ENCODE results near the gene UBE2D4.

GRCh38 chr7:43895847-43896415, 30.3 kb upstream of the UBE2D4 start:
- TF ChIP-seq ETV6 (IDR thresholded peaks at IDR 0.05; ENCODE audit: borderline replicate concordance in 1 of 2, low read depth in 2 of 2, low read length in 1 of 2) = no peak
- TF ChIP-seq ETV6 (CRISPR knock-in tag; IDR thresholded peaks at IDR 0.05; ENCODE audit: borderline replicate concordance) = no peak
- TF ChIP-seq MEF2A (IDR thresholded peaks at IDR 0.05; ENCODE audit: control insufficient read depth, low read depth, low read length) = no peak
- TF ChIP-seq SP2 (IDR thresholded peaks at IDR 0.05; ENCODE audit: extremely low read depth, low read depth, low read length, poor library complexity, severe bottlenecking) = no peak
- TF ChIP-seq, protein P1, sequence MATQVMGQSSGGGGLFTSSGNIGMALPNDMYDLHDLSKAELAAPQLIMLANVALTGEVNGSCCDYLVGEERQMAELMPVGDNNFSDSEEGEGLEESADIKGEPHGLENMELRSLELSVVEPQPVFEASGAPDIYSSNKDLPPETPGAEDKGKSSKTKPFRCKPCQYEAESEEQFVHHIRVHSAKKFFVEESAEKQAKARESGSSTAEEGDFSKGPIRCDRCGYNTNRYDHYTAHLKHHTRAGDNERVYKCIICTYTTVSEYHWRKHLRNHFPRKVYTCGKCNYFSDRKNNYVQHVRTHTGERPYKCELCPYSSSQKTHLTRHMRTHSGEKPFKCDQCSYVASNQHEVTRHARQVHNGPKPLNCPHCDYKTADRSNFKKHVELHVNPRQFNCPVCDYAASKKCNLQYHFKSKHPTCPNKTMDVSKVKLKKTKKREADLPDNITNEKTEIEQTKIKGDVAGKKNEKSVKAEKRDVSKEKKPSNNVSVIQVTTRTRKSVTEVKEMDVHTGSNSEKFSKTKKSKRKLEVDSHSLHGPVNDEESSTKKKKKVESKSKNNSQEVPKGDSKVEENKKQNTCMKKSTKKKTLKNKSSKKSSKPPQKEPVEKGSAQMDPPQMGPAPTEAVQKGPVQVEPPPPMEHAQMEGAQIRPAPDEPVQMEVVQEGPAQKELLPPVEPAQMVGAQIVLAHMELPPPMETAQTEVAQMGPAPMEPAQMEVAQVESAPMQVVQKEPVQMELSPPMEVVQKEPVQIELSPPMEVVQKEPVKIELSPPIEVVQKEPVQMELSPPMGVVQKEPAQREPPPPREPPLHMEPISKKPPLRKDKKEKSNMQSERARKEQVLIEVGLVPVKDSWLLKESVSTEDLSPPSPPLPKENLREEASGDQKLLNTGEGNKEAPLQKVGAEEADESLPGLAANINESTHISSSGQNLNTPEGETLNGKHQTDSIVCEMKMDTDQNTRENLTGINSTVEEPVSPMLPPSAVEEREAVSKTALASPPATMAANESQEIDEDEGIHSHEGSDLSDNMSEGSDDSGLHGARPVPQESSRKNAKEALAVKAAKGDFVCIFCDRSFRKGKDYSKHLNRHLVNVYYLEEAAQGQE (IDR thresholded peaks at IDR 0.05; ENCODE audit: borderline replicate concordance) = no peak
- TF ChIP-seq, protein P1 (CRISPR knock-in tag; IDR thresholded peaks at IDR 0.05; ENCODE audit: low read depth) = no peak
- TF ChIP-seq GABPA (tag; conservative IDR thresholded peaks at IDR 0.05; ENCODE audit: low read depth) = no peak
- no peak for TF ChIP-seq ZSCAN29 (IDR thresholded peaks at IDR 0.05)
- no peak for TF ChIP-seq ZNF146 (CRISPR knock-in tag; IDR thresholded peaks at IDR 0.05; ENCODE audit: unreplicated experiment)
